Inflammatory macrophage treated with lipopolysaccharide for 4 hours (primary cell): ENCODE data around the gene FAM131C.
"Not testable (repeated sequence)": the region's sequence is repeated elsewhere in the genome, so short reads cannot be mapped to it uniquely, and the experiment has no call there.

ENCODE experiments used
- DNase-seq: peaks from one replicate; pipeline ENCODE4 v3.0.0-alpha.2; 2020

Gene FAM131C

DNA sequence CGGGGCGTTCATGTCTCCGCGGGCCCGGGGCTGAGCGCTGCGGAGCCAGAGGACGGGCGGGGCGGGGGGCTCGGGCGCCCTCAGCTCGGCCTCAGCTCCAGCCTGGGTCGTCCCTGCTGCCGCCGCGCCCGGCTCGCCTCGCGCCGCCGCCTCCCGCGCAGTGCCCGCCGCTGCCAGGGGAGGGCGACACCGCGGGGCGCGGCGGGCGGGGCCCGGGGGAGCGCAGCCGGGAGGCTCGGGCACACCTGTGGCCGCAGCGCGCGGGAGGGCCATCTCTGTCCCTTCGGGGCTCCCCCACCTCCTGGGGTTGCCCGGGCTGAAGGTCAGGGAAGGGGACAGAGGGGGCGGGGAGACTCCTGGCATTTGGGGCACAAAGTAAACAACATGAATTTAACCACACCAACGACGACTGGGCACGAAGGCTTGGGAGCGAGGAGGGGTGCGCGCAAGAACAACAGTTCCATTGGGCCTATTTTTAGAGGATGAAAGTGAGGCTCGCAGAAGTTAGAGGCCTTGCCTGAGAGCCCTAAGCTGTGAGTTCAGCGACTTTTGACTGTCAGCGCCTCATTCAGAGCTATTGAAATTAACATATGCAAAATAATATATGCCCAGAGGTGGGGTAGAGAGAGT is at the start of gene FAM131C:
Gene FAM131C (minus strand): TSS at position 162 of the 630 bp plus-strand sequence. CDS start 209 bp downstream, outside the sequence.
- DNase-seq, result no peak

- DNase-seq, result peak; percentile 90
Observed at GRCh38 chr1:16122916-16123315, 49.5 kb upstream of the FAM131C start.

DNA sequence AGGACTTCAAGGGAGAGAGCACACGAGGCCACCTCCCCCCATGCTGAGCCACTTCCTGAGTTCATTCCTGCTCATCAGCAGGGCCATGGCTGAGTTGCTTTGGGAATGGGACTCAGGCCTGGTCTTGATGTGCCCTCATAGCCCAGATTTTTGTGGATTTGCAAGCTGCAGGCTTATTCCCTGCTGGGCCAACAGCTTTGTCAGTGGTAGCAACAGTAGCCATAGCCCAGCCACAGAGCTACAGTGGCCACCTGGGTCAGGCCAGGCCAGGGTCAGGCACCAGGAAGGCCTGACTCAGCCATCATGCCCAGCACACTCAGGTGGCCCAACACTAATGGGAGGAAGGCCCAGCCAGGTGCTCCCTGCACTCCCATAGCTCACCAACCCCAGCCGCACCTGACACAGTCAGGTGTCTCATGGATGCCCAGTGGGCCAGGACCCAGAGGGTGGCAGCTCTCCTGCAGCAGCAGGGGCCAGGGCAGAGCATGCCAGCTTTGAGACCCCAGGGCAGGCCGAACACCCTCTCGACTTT is 49.0 kb upstream of the FAM131C start:
- DNase-seq, result no peak

GRCh38 chr1:16120940-16121410 is 47.5 kb upstream of the FAM131C start:
- DNase-seq, result no peak

- no peak for DNase-seq
Observed at GRCh38 chr1:16120407-16120806, 47.0 kb upstream of the FAM131C start.

DNA sequence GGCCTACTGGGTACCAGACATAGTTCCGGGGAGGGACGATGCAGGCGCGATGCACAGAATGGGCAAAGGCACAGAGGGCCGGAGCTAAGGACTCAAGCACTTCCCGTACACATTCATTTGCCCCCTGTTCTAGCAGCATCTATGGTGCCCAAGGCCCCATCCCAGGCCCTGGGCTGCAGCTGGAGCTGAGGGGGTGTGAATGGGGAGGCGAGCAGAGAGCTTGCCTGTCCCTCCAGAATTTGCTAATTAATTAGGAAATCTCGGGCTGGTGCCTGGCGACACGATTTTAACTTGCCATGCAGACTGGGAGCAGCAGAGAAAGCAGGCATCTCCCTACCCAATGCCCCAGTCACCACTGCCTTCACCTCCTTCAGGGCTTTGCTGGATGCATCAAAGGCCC is 46.5 kb upstream of the FAM131C start:
- no peak for DNase-seq

DNA sequence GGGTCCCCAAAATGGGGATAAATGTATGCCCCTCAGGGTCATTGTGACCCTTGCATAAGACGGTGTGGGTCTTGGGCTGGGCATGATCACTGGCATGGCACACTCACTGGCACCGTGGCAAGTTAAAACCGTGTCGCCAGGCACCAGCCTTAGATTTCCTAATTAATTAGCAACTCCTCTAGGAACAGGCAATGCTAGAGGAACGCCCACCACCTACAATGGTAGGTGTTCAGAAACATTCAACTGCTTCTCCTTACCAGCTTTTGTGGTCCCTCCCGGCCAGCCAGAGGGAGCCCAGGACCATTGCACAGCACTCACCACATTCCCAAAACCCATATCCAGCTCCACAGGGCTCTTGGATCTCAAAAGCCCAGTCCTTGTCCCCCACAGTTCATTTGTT is 46.1 kb upstream of the FAM131C start:
- DNase-seq, result no peak

DNA sequence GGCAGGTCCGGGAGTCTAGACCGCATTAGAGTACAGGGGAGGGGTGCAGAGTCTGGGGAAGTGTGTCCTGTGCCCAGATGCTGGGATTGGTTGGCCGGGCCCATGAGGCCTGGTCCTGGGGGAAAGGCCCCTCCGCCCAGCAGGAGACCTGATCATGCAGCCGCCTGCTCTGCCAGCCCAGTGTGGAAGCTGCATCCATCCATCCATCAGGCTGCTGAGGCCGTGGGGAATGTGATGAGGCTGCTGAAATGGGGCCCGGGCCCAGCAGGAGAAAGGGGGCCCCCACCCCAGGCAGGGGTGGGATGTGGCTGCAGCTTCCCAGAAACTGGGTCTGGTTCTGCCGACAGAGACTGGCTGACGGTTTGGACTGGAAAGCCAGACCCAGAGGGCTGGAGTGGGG is 45.3 kb upstream of the FAM131C start:
- no peak for DNase-seq

- no peak for DNase-seq
Observed at GRCh38 chr1:16117936-16118335, 44.5 kb upstream of the FAM131C start.

DNA sequence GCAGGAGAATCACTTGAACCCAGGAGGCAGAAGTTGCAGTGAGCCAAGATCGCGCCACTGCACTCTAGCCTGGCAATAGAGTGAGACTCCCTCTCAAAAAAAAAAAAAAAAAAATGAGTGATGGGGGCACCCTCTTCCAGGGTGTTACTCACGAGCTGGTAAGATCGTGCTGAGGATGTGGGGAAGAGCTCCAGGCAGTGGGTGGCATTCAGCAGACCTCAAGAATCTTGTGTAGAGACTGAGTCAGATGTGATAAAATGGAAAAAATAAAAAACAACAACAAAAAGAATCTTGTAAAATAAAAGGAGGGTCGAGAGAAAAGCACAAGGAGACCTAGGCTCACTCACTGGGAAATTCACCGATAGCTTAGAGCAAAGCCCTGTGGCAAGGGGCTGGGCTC is 43.9 kb upstream of the FAM131C start:
- DNase-seq, result no peak

DNA sequence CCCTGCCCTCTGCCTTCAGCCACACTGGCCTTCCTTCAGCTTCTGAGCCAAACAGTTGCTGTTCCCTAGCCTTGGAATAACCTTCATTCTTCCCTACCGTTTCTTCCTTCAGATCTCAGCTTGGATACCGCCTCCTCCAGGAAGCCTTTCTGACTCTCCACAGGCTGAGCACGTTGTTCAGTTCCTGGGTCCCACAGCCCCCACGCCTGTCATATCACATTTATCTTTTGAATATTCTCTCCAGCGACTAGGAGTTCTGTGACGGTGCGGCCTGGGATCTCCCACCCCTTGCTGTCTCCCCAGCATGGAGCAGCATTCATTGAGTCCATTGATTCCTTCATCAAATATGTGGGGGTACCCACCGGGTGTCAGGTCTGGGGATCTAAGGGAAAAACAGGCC is 43.2 kb upstream of the FAM131C start:
- DNase-seq, result no peak

DNA sequence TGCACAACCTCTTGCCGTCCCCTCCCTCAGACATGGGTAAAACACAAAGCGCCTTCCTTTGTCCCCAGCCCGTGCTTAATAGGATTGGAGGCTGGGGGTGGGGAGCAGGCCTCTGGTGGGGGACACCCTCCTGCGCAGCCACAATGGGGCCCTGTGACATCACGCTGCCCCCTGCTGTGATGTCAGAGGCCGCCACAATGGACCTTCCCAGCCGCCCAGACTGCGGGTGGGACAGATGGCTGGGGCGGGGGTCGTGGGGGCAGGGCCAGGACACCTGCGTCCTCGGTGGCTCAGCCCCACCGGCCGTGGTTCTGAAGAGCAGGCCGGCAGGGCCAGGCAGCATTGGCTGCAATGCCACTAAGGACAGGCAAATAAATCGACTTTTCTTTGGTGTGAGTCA is 42.6 kb upstream of the FAM131C start:
- no peak for DNase-seq

- DNase-seq, result no peak
Observed at GRCh38 chr1:16115468-16115983, 42.1 kb upstream of the FAM131C start.

- DNase-seq, result no peak
Observed at GRCh38 chr1:16114527-16115467, 41.3 kb upstream of the FAM131C start.

DNA sequence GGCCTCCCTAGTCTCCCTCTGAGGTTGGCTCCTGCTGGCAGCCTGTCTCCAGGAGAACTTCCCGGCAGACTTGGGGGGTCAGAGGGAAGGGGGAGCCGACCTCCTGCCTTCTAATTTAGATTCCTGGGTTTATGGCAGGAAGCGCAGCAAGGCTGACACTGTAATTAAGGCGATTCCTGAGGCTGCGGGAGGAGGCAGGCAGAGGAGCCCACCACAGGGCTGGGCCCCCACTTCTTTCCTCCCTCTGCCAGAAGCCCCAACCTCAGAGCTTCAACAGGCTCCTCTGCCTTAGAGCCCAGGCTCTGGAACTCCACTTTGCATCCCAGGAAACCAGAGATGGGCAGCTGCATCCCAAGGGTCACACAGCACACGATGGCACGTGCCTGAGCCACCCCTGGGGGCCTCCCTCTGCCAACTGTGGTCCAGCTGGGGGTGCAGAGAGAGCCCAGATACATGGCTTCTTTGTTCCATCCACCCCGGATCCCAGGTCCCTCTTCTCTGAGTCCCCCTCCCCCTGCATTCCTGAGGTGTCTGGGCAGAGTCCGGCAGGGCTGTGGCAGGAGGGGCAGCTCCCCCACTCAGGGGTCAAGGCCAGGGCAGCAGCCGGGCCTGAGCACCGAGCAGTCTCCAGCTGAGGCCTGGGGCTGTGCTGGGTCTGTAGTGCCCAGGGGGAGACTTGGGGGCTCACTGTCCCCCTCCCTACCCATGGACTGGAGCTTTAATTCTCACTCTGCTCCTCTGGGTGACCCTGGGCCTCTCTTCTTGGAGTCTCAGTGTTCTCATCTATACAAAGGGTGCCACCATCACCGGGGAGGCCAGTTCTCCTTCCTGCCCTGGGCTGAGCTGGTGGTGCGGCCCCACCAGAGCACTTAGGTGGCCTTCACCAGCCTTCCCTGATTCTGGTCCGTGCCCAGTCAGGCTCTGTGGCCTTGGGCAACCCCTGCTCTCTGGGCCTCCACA is 39.4 kb upstream of the FAM131C start:
- DNase-seq, result no peak

- DNase-seq, result no peak
Observed at GRCh38 chr1:16111771-16112595, 38.5 kb upstream of the FAM131C start.

- DNase-seq, result no peak
Observed at GRCh38 chr1:16110884-16111283, 37.4 kb upstream of the FAM131C start.

- DNase-seq, result no peak
Observed at GRCh38 chr1:16110456-16110855, 37.0 kb upstream of the FAM131C start.

- no peak for DNase-seq
Observed at GRCh38 chr1:16109571-16109970, 36.1 kb upstream of the FAM131C start.

DNA sequence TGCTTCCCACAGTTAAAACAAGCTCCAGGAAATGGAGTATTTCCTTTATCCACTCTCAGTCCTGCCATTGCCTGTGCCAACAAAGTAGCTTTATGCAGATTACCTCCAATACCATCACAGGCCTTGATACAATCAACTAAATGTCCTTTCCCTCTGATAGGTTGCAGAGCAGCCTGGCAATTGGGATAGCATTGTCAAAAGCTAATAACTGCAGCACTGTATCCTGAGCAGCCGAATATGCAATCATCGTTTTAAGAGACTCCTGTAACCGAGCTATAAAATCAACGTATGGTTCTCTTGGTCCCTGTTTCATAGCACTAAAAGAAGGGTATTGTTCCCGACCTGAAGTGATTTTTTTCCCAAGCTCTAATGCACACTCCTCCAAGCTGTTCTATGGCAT is 33.6 kb upstream of the FAM131C start:
- DNase-seq, result not testable (repeated sequence)

GRCh38 chr1:16101623-16102022 is 28.2 kb upstream of the FAM131C start:
- no peak for DNase-seq

DNA sequence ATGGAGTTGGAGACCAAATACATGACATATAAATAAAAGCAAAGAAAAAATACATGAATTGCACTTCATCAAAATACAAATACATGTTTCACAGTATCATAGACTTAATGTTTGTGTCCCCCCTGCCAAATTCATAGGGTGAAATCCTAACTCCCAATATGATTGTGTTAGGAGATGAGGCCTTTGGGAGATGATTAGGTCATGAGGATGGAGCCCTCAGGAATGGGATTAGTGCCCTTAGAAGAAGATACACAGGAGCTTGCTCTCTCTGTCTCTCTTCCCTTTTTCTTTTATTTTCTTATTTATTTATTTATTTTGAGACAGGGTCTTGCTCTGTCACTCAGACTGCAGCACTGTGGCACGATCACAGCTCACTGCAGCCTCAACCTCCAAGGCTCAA is 26.0 kb upstream of the FAM131C start:
- no peak for DNase-seq
